Dedifferentiated amniotic fluid mesenchymal stem cell (primary cell): ENCODE measurements around the gene NMNAT2.
"Not testable (repeated sequence)": the region's sequence is repeated elsewhere in the genome, so short reads cannot be mapped to it uniquely, and the experiment has no call there.

Source experiments
- DNase-seq: peaks from one replicate; pipeline ENCODE4 v3.0.0-alpha.2; 2016; ENCODE audit errors: extremely low spot score

NMNAT2 gene

DNA sequence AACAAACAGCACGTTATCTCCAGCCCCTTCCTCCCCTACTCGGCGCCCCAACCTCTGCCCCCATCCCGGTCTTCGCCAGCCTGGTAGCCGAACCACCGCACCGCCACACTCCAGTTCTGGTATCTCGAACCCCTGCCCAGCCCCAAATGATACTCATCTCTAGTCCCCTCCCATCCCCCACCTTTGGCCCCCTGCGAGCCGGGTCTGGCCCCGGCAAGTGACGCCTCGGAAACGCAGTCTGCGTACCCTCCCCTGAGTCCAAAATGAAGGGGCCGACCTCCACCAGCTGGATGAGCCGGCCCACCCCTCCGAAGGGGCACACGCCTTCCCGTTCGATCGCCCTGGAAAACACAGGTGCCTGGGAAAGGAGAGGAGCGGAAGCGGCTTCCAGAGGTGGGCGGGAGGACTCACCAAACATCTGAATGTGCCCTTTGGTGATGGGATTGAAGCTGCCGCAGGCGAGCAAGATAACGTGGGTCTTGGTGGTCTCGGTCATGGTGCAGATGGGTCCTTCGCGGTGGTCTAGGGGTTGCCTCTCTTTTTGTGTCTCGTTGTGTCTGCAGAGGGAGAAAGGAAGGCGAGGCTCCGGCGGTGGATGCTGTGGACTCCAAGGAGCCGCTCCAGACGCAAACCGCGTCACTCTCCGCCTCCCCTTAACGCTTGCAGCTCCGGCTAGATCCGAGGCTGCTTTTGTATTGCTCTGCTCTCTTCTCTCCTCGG lies at the start of gene NMNAT2:
Gene NMNAT2, minus strand, starts transcription at position 609 of the 720 bp plus-strand sequence. Its CDS starts 113 bp downstream, at position 496.
- DNase-seq = no peak

DNA sequence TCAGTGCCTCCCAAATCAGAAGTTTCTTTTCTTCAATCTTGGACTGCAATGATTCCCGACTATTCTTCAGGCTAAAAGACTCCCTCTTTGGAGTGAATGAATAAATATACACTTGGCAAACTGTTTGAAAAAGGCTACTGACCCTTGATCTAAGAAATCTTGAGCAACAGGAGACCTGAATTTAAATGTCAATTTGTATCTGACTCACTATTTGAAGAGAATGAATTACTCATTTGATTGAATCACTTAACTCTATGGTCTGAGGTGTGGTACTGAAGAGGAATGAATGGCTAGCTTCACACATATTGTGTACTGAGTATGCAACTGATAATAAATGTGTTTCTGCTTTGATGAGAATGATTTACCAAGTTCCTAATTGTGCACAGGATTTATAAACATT lies 49.5 kb upstream of the NMNAT2 start:
- no peak for DNase-seq

GRCh38 chr1:183466781-183467180 lies 48.6 kb upstream of the NMNAT2 start:
- DNase-seq = no peak

DNA sequence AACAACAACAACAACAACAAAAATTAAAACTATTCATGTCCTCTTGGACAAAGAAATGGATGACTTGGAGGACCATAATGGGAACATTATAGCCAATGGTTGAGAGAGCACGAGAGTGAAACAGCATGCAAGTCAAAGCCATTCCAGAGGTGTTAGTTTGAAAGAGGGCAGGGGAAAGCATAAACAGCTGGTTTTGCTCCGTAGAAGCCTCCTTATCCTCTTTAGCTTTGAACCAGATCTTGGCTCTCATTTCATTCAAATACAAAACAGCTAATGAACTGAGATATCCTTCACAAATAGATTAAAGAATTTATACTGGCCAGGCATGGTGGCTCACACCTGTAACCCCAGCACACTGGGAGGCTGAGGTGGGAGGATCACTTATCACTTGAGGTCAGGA lies 45.4 kb upstream of the NMNAT2 start:
- no peak for DNase-seq

- DNase-seq = no peak
Observed at GRCh38 chr1:183461350-183461749, 43.2 kb upstream of the NMNAT2 start.

DNA sequence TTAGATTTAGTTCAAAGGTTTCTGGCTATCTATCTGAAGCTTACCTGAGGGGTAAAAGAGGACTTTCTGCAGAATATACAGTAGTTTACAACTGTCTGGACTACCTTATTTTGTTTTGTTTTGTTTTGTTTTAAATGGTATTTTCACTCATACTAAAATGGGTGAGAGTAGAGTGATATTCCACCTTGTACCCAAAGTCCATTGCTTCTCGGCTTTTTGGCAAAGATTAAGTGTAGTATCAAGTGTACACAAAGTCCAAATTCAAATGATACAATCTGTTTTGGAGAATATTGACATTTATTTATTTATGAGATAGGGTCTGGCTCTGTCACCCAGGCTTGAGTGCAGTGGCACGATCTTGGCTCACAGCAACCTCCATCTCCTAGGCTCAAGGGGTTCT lies 42.4 kb upstream of the NMNAT2 start:
- DNase-seq = no peak

DNA sequence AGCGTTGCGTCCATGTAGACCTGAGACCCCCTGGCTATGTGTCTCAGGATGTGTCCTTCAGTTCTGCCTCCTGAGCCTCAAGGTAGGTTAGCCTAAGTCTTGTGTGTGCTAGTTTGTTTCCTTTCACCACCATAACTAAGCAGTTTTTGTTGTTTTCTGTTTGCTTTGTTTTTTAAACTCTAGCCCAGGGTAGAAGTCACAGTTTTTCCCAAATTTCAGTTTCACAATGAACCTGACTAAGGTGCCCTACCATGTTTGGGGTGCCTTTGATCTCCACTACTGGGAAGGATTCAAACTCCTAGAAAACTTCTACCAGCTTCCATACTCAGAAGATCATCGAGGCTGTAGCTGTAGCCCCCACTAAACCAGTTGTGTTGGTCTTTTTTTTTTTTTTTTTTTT lies 39.3 kb upstream of the NMNAT2 start:
- DNase-seq = no peak

DNA sequence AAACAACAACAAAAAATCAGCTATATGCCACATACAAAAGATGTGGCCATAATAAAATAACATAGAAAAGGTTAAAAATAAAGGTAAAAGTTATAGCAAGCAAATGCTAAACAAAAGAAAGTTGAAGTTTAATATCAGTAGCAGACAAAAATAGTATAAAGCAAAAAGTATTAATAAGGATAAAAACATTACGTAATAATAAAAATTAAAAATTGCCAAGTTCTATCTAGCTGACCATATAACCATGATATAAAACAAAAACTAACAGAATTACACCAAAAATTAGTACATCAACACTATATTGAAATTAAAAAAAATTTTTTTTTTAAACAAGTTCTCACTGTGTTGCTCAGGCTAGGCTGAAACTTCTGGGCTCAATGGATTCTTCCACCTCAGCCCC lies 38.6 kb upstream of the NMNAT2 start:
- DNase-seq = no peak

GRCh38 chr1:183454377-183454776 lies 36.2 kb upstream of the NMNAT2 start:
- DNase-seq = no peak

DNA sequence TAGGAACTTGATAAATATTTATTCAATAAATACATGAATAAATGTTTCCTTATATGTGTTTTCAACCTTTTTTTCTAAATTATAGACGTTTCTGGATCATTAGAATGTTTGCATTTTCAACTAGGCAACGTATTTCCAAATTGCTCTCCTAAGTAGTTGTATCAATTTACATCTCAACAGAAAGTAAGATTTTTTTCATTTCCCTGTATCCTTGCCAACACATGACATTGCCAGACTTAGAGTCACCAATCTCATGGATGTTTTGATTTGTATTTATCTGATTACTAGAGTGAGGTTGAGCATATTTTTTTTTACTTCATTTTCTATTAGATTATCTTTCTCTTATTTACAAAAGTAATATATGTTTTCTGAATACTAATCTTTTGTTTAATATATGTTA lies 31.9 kb upstream of the NMNAT2 start:
- peak; percentile 27 for DNase-seq

DNA sequence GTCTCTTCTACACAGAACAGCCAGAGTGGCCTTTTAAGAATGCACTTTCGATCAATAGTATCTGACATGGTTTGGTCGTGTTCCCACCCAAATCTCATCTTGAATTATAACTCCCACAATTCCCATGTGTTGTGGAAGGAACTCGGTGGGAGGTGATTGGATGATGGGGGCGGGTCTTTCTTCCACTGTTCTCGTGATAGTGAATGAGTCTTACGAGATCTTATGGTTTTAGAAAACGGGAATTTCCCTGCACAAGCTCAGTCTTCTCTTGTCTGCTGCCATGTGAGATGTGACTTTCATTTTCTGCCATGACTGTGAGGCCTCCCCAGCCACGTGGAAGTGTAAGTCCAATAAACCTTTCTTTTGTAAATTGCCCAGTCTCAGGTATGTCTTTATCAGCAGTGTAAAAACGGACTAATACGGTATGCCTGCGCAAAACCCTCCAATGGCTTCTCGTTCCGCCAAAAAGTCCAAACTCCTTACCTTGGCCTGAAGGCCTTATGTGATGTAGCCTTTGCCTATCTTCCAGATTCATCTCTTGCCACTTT lies 31.1 kb upstream of the NMNAT2 start:
- no peak for DNase-seq

DNA sequence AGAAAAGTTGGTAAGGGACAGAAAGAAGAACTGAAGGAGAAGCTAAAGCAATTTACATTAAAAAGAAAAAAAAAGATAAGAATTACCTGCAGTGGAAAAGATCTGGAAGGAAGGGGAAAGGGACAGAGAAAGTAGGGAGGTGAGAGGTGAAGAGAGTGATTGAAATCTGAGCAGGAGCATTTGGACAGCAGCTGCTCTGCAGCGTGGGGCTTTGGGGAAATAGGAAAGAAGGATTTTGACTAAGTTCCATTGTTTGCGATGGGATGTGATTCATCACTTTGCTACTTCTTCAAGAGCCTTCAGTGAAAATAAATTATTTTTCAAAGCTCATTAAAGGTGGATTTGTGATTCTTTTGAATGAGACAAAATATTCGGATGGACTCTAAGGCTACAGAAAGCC lies 26.1 kb upstream of the NMNAT2 start:
- peak; percentile 45 for DNase-seq

- DNase-seq = no peak
Observed at GRCh38 chr1:183443466-183443865, 25.3 kb upstream of the NMNAT2 start.

- no peak for DNase-seq
Observed at GRCh38 chr1:183443011-183443410, 24.8 kb upstream of the NMNAT2 start.

DNA sequence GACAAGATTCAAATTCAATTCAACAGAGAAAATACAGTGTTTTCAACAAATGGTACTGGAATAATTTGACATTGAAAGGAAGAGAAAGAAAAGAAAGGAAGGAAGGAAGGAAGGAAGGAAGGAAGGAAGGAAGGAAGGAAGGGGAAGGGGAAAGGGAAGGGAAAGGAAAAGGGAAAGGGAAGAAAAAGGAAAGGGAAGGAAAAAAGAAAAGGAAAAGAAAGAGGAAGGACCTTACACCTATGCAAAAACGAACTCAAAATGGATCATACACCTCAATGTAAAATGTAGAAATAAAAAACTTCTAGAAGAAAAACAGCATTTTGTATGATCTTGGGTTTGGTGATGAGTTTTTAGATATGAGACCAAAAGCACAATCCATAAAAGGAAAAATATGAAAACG lies 19.9 kb upstream of the NMNAT2 start:
- DNase-seq = no peak

DNA sequence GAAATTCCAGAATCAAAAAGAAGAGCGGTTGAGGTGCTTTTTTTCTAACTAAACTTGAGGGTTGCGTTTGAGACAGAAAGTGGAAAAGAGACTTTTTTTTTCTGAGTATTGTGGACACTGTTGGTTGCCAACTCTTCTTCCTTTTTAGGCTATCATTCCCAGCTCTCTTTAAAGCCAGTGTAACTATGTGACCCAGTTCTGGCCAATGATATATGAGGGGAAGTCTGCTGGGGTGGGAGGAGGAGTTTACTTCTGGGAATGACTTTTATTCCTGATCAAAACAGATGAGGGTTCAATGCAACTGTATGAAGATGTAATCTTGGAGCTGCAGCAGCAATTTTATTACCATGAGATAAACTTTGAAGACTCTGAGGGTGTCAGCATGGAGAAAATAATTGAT lies 17.3 kb upstream of the NMNAT2 start:
- DNase-seq = no peak

GRCh38 chr1:183433703-183434102 lies 15.5 kb upstream of the NMNAT2 start:
- DNase-seq = no peak

DNA sequence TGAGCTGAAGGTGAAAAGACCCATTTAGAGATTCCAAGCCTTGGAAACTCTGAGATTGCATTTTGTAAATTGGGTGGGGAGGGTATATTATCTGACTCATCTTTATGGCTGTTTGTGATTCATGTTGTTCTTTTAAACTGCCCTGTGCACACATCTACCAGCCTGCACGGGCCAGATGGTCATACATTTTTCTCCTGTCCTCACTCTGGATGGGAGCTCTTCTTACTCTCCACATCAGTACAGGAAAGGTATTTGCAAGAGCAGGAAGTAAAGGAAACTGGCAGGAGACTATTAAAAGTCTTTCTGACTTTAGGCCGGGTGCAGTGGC lies 14.3 kb upstream of the NMNAT2 start:
- no peak for DNase-seq

DNA sequence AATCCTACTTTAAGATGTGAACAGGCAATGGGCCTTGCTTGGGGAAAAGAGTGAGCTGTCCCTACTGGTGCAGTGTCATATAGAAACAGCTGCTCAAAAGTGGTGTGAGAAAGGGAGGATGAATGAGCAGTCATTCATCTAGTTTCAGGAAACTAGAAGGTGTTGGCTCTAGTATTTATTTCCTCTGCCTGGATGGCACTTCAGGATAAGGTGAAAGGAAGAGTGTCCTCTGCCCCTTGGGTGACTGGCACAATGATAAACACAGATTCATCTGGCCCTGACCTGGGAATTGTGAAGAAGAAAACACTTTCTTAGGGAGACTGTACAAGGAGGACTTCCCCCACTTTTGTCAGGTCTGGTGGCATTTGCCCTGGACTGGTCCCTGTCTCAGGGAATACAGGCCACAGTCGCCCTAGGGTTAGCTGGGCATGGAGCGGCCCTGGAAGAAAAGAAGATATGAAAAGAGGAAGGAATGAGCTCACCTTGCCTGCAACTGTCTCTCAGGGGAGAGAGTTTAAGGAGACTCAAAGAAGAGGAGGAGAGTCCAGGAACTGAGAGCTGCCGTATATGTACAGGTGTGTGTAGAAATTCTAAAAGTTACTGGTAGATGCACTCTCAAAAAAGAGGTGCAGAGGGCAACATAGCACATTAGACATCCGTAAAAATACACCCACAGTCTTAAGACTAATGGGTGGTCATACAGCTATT lies 13.8 kb upstream of the NMNAT2 start:
- no peak for DNase-seq

GRCh38 chr1:183427591-183427990 lies 9.4 kb upstream of the NMNAT2 start:
- DNase-seq = not testable (repeated sequence)

GRCh38 chr1:183424691-183425090 lies 6.5 kb upstream of the NMNAT2 start:
- no peak for DNase-seq

DNA sequence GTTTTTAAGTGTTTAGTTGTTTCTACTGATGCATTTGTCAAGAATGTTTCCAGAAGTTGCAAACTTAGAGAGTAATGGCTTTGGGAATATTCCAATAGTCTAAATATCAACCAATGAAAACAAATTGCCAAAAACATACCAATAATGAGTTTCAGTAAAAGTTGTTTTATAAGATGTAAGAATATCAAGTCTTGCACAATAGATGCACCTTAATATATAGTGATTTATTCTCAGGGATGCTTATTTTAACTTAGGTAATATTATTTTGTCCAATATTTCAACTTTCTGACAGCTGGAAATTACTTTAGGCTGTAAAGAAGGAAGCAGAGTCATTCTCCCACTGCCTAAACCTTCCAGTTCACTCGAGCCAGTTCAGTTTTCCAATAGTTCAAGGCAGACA lies 5.4 kb upstream of the NMNAT2 start:
- no peak for DNase-seq

GRCh38 chr1:183419399-183419798 lies 1.2 kb upstream of the NMNAT2 start:
- no peak for DNase-seq
